ENCODE results near the gene PLLP. TPM values are rescaled to one million over a fixed set of nuclear protein-coding genes. Genes with fewer than 3 reads are reported as not detected.

PLLP gene
- total RNA-seq, 1 donor from 2014 or later, result 104 TPM

- no peak for TF ChIP-seq CTCF (IDR thresholded peaks at IDR 0.05)
- intact Hi-C loops (cut with DNase I), result no loop called here
- peaks cover 13% of the 10 kb centered on the region for H3K9me3 ChIP-seq
- DNase-seq (no peak), ATAC-seq (no peak)
- H3K36me3 ChIP-seq, result peaks cover 95% of the 10 kb centered on the region
- H3K4me3 ChIP-seq, result no peak overlapping the region
- H3K4me1 ChIP-seq, result no peaks in the 10 kb centered on the region
- H3K27me3 ChIP-seq, result no peaks in the 10 kb centered on the region
- H3K27ac ChIP-seq, result no peak overlapping the region
Observed at GRCh38 chr16:57216968-57217367, 67.5 kb downstream of the PLLP start.

- DNase-seq, result no peak
- Histone ChIP-seq H3K36me3 (peaks cover 98% of the 10 kb centered on the region), H3K27me3 (no peaks in the 10 kb centered on the region), H3K4me3 (no peak overlapping the region), H3K27ac (no peak overlapping the region), H3K9me3 (peaks cover 13% of the 10 kb centered on the region), H3K4me1 (no peaks in the 10 kb centered on the region)
- no peak for ATAC-seq
- TF ChIP-seq CTCF (IDR thresholded peaks at IDR 0.05), result no peak
- intact Hi-C loops (cut with DNase I), result no loop called here
Observed at GRCh38 chr16:57213462-57213861, 71.0 kb downstream of the PLLP start.

GRCh38 chr16:57209780-57210179 is 74.7 kb downstream of the PLLP start:
- H3K27ac ChIP-seq, result no peak overlapping the region
- H3K36me3 ChIP-seq, result peaks cover 97% of the 10 kb centered on the region
- H3K4me1 ChIP-seq, result no peaks in the 10 kb centered on the region
- no peaks in the 10 kb centered on the region for H3K9me3 ChIP-seq
- intact Hi-C loops (cut with DNase I), result no loop called here
- ATAC-seq (no peak), DNase-seq (no peak)
- H3K27me3 ChIP-seq, result no peaks in the 10 kb centered on the region
- no peak for TF ChIP-seq CTCF (IDR thresholded peaks at IDR 0.05)
- H3K4me3 ChIP-seq, result no peak overlapping the region

GRCh38 chr16:57208926-57209325 is 75.5 kb downstream of the PLLP start:
- DNase-seq, result no peak
- intact Hi-C loops (cut with DNase I), result no loop called here
- no peak for ATAC-seq
- Histone ChIP-seq H3K27me3 (no peaks in the 10 kb centered on the region), H3K36me3 (peaks cover 94% of the 10 kb centered on the region), H3K4me3 (no peak overlapping the region), H3K27ac (no peak overlapping the region), H3K9me3 (no peaks in the 10 kb centered on the region), H3K4me1 (no peaks in the 10 kb centered on the region)
- no peak for TF ChIP-seq CTCF (IDR thresholded peaks at IDR 0.05)

Other genes with a start within 250 kb of the PLLP start
- gene CPNE2, start 192.1 kb downstream of the PLLP start, total RNA-seq, result 64.5 TPM
- gene PSME3IP1, start 98.6 kb downstream of the PLLP start, total RNA-seq, result 77.8 TPM
- gene RSPRY1, start 98.3 kb downstream of the PLLP start, total RNA-seq, result 36.2 TPM
- 60.0 TPM for gene ARL2BP, start 39.4 kb downstream of the PLLP start, total RNA-seq
- 3.8 TPM for gene CCL22, start 74.1 kb upstream of the PLLP start, total RNA-seq
- 47.5 TPM for gene CX3CL1, start 87.8 kb upstream of the PLLP start, total RNA-seq
- 15.5 TPM for gene CCL17, start 120.1 kb upstream of the PLLP start, total RNA-seq
- 31.2 TPM for gene CIAPIN1, start 162.7 kb upstream of the PLLP start, total RNA-seq
- gene COQ9, start 162.8 kb upstream of the PLLP start, total RNA-seq, result 35.2 TPM
- gene POLR2C, start 178.0 kb upstream of the PLLP start, total RNA-seq, result 85.1 TPM
- gene DOK4, start 201.8 kb upstream of the PLLP start, total RNA-seq, result 55.1 TPM